Nephron (organoid): ENCODE results near the gene RIMBP2.

ENCODE experiments used
- H3K27ac Mint-ChIP-seq, 3 experiments: 2 replicates each; pipeline ENCODE4 v1.8.0; 2020; ENCODE audit warnings: mixed read lengths in 3 of 3, mild to moderate bottlenecking in 2 of 3, moderate library complexity in 1 of 3
- H3K27me3 Mint-ChIP-seq: 2 replicates; pipeline ENCODE4 v1.8.0; 2021; ENCODE audit warnings: low read depth, mild to moderate bottlenecking, moderate library complexity, mixed read lengths
- H3K36me3 Mint-ChIP-seq: 2 replicates; pipeline ENCODE4 v1.8.0; 2020; ENCODE audit warnings: low read depth, mixed read lengths
- H3K4me1 Mint-ChIP-seq: 2 replicates; pipeline ENCODE4 v1.8.0; 2020; ENCODE audit warnings: mixed read lengths
- H3K4me3 Mint-ChIP-seq, 3 experiments: 2 replicates each; pipeline ENCODE4 v1.8.0; 2020; ENCODE audit warnings: mild to moderate bottlenecking in 3 of 3, mixed read lengths in 3 of 3, moderate library complexity in 2 of 3
- H3K9me3 Mint-ChIP-seq: 2 replicates; pipeline ENCODE4 v1.8.0; 2020; ENCODE audit warnings: mixed read lengths
- TF ChIP-seq, protein P1 (sequence below), 3 experiments: fragments of 200-600 bp; sonication (generic); IDR thresholded peaks; one replicate each; pipeline ENCODE4 v1.5.0; 2021; ENCODE audit warnings: antibody characterized with exemption in 3 of 3; ENCODE audit not compliant: unreplicated experiment in 3 of 3

The RIMBP2 gene, protein sequence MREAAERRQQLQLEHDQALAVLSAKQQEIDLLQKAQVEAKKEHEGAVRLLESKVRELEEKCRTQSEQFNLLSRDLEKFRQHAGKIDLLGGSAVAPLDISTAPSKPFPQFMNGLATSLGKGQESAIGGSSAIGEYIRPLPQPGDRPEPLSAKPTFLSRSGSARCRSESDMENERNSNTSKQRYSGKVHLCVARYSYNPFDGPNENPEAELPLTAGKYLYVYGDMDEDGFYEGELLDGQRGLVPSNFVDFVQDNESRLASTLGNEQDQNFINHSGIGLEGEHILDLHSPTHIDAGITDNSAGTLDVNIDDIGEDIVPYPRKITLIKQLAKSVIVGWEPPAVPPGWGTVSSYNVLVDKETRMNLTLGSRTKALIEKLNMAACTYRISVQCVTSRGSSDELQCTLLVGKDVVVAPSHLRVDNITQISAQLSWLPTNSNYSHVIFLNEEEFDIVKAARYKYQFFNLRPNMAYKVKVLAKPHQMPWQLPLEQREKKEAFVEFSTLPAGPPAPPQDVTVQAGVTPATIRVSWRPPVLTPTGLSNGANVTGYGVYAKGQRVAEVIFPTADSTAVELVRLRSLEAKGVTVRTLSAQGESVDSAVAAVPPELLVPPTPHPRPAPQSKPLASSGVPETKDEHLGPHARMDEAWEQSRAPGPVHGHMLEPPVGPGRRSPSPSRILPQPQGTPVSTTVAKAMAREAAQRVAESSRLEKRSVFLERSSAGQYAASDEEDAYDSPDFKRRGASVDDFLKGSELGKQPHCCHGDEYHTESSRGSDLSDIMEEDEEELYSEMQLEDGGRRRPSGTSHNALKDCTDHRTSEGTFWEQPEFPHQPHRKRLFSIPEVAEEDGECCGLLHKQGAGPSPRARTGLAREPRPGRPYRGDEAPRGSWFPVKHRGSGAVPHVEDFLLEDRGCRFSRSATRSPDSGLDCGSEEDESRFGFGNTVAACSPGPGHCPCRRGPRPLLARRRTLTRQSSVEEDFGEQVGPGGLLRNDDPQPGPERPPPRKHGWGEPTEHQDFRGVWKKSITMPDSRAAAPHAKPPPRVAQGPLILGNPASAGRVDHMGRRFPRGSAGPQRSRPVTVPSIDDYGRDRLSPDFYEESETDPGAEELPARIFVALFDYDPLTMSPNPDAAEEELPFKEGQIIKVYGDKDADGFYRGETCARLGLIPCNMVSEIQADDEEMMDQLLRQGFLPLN (N-terminal part only)

DNA sequence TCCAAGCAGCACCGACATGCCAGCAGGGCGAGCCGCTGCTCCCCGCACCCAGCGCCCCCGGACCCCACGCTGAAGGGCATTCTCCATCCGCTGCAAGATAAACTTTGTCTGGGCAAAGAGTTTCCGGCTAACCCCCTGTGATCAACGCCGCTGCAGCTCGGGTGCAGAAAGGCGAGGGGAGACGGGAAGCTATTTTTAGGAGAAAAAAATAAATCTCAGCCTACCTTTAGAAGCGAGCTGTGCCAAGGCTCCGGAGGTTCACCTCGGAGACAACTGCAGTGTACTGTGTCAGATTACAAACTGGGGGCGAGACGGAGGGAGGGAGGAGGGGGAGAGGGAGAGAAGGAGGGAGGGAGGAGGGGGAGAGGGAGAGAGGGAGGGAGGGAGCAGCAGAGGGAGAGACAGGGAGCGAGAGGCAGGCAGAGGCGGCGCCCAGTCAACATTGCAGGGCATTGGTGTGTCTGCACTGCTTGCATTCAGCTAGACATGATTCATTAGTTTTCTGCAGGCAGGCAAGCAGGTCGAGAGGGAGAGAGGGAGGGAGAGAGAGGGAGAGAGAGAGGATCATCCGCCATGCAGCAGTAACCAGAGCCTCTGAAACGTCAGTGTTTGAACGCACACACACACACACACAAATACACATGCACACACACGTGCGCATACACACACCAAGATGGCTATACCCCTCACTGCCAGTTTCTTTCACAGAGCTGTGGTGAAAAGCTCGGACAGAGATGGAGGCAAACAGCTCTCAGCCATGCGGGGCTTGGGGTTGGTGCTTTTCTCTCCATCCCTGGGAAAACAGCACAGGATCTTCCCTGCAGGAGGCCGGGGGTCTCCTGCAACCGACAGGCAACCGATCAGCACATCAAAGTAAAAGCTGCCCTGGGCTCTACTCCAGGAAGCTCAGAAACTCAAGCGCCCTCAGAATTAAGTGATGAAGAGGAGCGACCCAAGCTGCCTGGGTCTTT lies at the start of gene RIMBP2:
Gene RIMBP2 (minus strand): TSS at position 302 of the 971 bp plus-strand sequence. CDS start 237,286 bp downstream, outside the sequence.
- no peaks in the 10 kb centered on the region for H3K9me3 Mint-ChIP-seq
- peaks cover 60% of the 10 kb centered on the region for H3K27me3 Mint-ChIP-seq
- H3K4me3 Mint-ChIP-seq, result peak within 1 kb of the TSS; percentile 87 to 92 (median 91)
- H3K36me3 Mint-ChIP-seq, result no peaks in the 10 kb centered on the region
- peaks cover 23% of the 10 kb centered on the region for H3K4me1 Mint-ChIP-seq
- TF ChIP-seq, protein P1, sequence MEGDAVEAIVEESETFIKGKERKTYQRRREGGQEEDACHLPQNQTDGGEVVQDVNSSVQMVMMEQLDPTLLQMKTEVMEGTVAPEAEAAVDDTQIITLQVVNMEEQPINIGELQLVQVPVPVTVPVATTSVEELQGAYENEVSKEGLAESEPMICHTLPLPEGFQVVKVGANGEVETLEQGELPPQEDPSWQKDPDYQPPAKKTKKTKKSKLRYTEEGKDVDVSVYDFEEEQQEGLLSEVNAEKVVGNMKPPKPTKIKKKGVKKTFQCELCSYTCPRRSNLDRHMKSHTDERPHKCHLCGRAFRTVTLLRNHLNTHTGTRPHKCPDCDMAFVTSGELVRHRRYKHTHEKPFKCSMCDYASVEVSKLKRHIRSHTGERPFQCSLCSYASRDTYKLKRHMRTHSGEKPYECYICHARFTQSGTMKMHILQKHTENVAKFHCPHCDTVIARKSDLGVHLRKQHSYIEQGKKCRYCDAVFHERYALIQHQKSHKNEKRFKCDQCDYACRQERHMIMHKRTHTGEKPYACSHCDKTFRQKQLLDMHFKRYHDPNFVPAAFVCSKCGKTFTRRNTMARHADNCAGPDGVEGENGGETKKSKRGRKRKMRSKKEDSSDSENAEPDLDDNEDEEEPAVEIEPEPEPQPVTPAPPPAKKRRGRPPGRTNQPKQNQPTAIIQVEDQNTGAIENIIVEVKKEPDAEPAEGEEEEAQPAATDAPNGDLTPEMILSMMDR (IDR thresholded peaks at IDR 0.05; ENCODE audit: unreplicated experiment in 3 of 3), result no peak
- H3K27ac Mint-ChIP-seq, result peak within 1 kb of the TSS; percentile 29 to 51 (median 40)

DNA sequence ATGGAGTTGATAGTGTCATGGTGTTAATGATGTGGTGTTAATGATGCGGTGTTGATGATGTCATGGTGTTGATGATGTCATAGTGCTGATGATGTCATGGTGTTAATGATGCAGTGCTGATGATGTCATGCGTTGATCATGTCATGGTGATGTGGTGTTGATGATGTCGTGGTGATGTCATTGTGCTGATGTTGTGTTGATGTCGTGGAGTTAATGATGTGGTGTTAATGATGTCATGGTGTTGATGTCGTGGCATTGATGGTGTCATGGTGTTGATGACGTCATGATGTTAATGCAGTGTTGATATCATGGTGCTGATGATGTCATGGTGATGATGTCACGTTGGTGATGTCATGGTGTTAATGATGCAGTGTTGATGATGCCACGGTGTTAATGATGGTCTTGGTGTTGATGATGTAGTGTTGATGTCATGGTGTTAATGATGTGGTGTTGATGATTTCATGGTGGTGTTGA lies 49.1 kb upstream of the RIMBP2 start:
- TF ChIP-seq, protein P1 (IDR thresholded peaks at IDR 0.05; ENCODE audit: unreplicated experiment in 3 of 3), result no peak
- Mint-ChIP-seq H3K27me3 (peaks cover 29% of the 10 kb centered on the region), H3K36me3 (no peaks in the 10 kb centered on the region), H3K9me3 (no peaks in the 10 kb centered on the region), H3K4me3 (no peak overlapping the region), H3K27ac (no peak overlapping the region), H3K4me1 (no peaks in the 10 kb centered on the region)

DNA sequence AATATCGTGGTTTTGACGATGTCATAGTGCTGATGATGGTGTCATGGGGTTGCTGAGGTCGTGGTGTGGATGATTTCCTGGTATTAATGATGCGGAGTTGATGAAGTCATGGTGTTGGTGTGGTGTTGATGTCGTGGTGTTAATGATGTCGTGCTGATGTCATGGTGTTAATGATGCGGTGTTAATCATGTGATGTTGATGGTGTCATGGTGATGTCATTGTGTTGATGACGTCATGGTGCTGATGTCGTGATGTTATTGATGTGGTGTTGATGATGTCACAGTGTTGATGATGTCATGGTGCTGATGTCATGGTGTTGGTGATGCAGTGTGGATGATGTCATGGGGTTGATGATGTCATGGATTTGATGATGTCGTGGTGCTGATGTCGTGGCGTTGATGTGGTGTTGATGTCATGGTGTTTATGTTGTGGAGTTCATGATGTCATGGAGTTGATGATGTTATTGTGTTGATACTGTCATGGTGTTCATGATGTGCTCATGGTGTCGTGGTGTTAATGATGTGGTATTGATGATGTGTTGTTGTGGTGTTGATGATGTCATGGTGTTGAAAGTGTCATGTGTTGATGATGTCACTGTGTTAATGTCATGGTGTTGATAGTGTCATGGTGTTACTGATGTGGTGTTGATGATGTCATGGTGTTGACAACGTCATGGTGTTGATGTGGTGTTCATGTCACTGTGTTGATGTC lies 48.5 kb upstream of the RIMBP2 start:
- Mint-ChIP-seq H3K36me3 (no peaks in the 10 kb centered on the region), H3K9me3 (no peaks in the 10 kb centered on the region), H3K27ac (no peak overlapping the region), H3K4me3 (no peak overlapping the region), H3K4me1 (no peaks in the 10 kb centered on the region), H3K27me3 (peaks cover 29% of the 10 kb centered on the region)
- TF ChIP-seq, protein P1 (IDR thresholded peaks at IDR 0.05; ENCODE audit: unreplicated experiment in 3 of 3), result no peak

DNA sequence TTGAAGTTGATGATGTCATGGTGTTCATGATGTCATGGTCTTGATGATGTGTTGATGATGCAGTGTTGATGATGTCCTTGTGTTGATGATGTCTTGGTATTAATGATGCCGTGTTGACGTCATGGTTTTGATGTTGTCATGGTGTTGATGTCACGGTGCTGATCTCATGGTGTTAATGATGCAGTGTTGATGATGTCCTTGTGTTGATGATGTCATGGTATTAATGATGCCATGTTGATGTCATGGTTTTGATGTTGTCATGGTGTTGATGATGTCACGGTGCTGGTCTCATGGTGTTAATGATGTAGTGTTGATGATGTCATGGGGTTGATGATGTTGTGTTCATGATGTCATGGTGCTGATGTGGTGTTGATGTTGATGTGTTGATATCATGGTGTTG lies 48.0 kb upstream of the RIMBP2 start:
- Mint-ChIP-seq H3K4me3 (no peak overlapping the region), H3K4me1 (no peaks in the 10 kb centered on the region), H3K9me3 (no peaks in the 10 kb centered on the region), H3K36me3 (no peaks in the 10 kb centered on the region), H3K27me3 (peaks cover 29% of the 10 kb centered on the region), H3K27ac (no peak overlapping the region)
- TF ChIP-seq, protein P1 (IDR thresholded peaks at IDR 0.05; ENCODE audit: unreplicated experiment in 3 of 3), result no peak
